ENCODE data around the gene MFSD1.

- TF ChIP-seq POLR2AphosphoS5 (IDR thresholded peaks at IDR 0.05), result no peak
- TF ChIP-seq CTCF (IDR thresholded peaks at IDR 0.05), result no peak
- no peak for TF ChIP-seq POLR2A (IDR thresholded peaks at IDR 0.05)
Observed at GRCh38 chr3:158847885-158848284, 46.0 kb downstream of the MFSD1 start.

Measured in transverse colon (tissue), 4 donors.